ENCODE results near the gene IFT43. TPM values are rescaled to one million over a fixed set of nuclear protein-coding genes. Genes with fewer than 3 reads are reported as not detected.

The IFT43 gene
- total RNA-seq, 1 donor from 2014 or later, result 46.8 TPM

GRCh38 chr14:76129851-76130576, 144.5 kb downstream of the IFT43 start:
- intact Hi-C loops (cut with DNase I), result no loop called here
- no peak for DNase-seq (ENCODE audit: low spot score)

GRCh38 chr14:76131071-76131965, 145.8 kb downstream of the IFT43 start:
- DNase-seq (ENCODE audit: low spot score), result no peak
- intact Hi-C loops (cut with DNase I), result no loop called here

- DNase-seq (ENCODE audit: low spot score), result no peak
- intact Hi-C loops (cut with DNase I), result no loop called here
Observed at GRCh38 chr14:76133103-76133502, 147.5 kb downstream of the IFT43 start.

Other genes starting within 250 kb of the IFT43 start
- gene TGFB3, start 3.8 kb upstream of the IFT43 start, total RNA-seq, result 57.5 TPM
- 33.2 TPM for gene GPATCH2L, start 166.2 kb downstream of the IFT43 start, total RNA-seq